Measurements from ENCODE around the gene LCE1A.

DNA sequence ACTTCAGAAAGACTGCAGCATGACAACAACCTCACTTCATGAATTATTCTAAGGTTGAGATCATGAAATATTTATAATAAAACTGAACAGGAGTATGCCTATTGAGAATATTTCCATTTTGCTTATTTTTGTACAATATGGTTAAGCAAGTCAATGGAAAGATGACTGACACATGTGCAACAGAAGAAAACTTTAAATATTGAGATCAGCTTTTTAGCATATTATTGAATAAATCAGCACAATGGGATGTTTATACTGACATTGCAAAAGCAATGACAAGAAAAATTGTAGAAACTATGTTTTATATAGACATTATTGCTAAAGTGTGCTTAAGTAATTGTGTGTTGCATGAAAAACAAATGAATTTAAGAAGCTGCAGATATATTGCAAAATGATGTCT lies 37.2 kb downstream of the LCE1A start:
- TF ChIP-seq, protein P1, sequence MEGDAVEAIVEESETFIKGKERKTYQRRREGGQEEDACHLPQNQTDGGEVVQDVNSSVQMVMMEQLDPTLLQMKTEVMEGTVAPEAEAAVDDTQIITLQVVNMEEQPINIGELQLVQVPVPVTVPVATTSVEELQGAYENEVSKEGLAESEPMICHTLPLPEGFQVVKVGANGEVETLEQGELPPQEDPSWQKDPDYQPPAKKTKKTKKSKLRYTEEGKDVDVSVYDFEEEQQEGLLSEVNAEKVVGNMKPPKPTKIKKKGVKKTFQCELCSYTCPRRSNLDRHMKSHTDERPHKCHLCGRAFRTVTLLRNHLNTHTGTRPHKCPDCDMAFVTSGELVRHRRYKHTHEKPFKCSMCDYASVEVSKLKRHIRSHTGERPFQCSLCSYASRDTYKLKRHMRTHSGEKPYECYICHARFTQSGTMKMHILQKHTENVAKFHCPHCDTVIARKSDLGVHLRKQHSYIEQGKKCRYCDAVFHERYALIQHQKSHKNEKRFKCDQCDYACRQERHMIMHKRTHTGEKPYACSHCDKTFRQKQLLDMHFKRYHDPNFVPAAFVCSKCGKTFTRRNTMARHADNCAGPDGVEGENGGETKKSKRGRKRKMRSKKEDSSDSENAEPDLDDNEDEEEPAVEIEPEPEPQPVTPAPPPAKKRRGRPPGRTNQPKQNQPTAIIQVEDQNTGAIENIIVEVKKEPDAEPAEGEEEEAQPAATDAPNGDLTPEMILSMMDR (conservative IDR thresholded peaks at IDR 0.05; ENCODE audit: low read length): no peak
- no peak for TF ChIP-seq EZH2phosphoT487 (IDR thresholded peaks at IDR 0.05; ENCODE audit: borderline replicate concordance, low read depth, low read length)

Data from OCI-LY7 (cell line).